HG02588 (cell line): ENCODE results near the gene FPR1.
"Not testable (repeated sequence)": the region's sequence is repeated elsewhere in the genome, so short reads cannot be mapped to it uniquely, and the experiment has no call there.

Experiments used
- ATAC-seq: cut with Tn5 transposase; IDR thresholded peaks from one replicate; pipeline ENCODE4 v1.9.1; 2021; ENCODE audit warnings: mild to moderate bottlenecking, moderate library complexity; ENCODE audit not compliant: unreplicated experiment

Gene FPR1

DNA sequence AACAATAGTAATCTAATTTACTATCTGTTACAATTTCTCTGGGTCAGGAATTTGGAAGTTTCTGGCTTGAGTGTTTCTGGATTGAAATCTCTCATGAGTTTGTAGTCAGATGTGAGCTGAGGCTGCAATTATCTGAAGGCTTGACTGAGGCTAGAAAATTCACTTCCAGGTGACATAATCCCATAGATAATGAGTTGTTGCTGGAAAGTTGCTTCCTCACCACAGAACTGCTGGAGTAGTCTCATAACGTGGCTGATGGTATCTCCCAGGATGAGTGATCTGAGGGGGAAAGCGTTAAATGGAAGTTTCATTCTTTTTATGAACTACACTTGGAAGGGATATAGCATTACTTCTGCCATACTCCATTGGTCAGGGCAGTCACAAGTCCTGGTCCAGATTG, 28.0 kb upstream of the FPR1 start:
- no peak for ATAC-seq

DNA sequence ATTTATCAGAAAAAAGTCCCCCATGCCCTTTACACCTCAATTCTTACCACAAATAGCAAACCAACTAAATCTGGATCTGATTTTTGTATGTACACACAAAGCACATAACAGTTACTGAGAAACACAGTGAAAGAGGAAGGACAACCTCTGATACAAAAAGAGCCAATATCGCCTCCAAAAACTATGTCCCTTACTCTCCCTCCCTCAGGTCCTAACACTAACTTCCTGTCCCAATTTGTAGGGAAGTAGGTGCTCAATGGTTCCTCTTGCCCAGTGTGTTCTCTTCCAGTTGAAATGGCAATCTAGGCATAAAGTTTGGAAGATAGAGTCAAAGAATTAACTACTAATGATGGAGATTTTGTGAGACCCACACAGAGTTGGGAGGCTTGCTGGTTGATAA, 27.5 kb upstream of the FPR1 start:
- no peak for ATAC-seq

DNA sequence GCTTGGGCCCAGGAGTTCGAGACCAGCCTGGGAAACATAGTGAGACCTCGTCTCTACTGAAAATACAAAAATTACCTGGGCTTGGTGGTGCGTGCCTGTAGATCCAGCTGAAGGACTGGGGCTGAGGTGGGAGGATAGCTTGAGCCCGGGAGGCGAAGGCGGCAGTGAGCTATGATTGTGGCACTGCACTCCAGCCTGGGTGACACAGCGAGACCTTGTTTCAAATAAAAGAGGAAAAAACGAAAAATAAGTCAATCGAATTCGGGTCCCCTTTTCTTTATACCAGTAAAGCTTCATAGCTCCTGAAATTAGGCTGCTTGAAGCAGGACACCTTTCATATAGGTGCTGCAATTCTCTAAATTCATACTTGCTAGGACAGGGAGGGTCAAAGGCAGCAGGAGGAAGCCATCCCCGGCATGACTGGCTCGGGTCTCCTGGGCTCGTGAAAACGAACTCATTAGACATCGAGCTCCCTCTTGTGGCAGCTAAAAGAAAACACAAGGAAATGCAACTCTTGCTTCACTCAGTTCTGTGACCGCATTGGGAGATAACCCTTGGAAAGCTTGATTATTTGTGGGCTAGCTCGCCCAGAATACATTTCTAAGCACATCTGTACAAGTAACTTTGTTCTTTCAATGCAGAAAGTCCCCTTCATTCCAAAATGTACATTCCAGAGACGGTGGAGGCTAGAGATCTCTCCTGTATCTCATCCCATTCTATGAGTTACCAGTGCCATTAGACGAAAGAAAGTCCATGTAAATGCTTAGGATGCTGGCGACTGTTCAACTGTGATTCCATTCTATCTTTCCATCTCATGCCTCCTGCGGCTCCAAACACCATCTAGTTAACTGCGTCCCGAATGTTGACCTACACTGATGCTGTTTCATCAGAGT, 26.1 kb upstream of the FPR1 start:
- no peak for ATAC-seq

DNA sequence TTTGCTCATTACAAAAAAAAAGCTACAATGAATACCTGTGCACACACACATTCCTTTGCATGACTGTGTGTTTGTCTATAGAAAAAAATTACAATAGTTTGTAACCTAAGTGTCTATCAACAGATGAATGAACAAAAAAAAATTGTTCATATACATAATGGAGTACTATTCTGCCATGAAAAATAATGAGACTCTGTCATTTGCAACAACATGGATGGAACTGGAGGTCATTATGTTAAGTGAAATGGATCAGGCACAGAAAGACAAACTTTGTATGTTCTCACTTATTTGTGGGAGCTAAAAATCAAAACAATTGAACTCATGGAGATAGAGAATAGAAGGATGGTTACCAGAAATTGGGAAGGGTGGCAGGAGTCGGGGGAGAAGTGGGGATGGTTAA, 24.9 kb upstream of the FPR1 start:
- not testable (repeated sequence) for ATAC-seq

DNA sequence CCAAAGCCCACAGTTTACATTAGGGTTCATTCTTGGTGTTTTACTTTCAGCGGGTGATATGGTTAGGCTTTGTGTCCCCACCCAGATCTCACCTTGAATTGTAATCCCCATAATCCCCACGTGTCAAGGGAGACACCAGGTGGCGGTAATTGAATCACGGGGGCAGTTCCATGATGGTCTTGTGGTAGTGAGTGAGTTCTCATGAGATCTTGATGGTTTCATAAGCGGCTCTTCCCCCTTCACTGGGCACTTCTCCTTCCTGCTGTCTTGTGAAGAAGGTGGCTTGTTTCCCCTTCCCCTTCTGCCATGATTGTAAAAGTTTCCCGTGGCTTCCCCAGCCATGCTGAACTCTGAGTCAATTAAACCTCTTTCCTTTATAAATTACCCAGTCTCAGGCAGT, 21.3 kb upstream of the FPR1 start:
- no peak for ATAC-seq

DNA sequence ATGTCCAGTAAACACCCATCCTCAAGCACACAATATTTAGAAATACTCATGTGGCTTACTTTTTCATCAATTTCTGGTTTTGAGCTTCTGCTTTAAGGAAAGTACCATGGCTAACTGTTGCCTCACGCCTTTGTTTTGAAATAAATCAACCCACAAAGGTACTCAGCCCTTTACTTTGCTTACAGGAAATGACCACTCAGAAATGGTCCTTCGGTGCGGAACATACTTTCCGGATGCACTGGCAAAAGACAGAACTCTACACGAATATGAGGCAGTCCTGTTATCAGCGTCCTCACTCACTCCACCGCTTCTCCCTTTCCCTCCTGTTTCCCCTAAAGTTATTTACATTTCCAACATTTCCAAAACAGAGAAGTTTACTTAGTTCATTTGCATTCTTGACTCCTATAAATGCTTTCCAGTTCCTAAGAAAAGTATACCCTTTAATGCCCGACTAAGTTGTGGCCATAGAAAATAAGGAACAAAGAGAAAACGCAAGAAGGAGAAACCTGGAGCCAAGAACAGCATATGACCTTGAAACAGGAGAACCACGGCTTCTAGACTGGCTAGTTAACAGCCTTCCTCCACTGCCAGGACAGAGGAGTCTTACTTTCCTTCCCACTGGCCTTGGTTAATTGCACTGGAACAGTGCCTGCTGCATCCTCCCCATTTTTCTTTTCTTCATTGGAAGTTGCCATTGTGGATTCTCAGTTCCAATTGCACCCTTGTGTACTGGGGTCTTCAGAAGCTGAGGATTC, 19.9 kb upstream of the FPR1 start:
- ATAC-seq = no peak

DNA sequence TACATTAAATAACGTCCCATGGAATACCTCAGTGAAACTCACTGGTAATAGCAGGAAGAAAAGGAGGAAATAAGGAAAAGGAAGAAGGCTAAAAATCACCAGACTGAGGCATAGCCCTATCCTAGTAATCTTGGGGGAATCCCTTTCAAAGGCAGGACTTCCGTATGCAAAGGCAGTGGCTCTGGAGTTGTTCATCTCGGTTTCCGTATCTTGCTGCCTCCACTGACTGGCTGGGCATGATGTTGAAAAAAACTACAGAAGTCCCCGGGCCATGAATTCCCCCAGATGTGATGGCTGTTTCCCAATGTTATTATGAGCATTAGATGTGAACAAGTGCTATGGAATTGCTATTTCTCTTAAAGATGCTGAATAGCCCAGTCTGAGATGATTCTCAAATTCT, 14.8 kb upstream of the FPR1 start:
- no peak for ATAC-seq

DNA sequence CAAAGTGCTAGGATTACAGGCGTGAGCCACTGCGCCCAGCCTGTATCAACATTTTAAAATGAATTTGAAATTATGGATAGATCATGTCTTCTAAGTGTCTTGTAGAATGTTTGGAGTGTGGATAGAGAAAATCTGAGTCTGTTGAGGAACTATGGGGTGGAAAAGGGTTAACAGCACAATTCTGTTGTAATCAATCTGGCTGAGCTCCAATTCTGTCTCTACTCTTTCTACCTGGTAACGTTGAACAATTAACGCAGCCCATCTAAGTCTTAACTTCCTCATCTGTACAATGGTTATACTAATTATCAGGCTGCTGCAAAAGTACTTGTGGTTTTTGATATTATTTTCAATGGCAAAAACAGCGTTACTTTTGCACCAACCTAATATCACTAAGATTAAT, 13.4 kb upstream of the FPR1 start:
- ATAC-seq = no peak

DNA sequence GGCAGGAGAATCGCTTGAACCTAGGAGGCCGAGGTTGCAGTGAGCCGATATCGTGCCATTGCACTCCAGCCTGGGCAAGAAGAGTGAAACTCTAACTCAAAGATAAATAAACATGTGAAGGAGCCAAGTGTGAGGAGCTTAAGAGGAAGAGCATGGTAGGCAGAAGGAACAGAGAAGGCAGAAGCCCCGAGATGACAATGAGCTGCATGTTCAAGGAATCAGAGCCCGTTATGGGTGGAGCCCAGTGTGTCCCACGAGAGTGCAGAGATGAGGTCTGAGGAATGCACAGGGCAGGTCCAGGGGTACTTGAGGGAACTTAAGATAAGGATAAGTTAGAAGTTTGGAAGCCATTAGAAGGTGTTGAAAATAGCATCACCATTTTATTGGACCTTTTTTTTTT, 10.0 kb upstream of the FPR1 start:
- ATAC-seq = no peak

DNA sequence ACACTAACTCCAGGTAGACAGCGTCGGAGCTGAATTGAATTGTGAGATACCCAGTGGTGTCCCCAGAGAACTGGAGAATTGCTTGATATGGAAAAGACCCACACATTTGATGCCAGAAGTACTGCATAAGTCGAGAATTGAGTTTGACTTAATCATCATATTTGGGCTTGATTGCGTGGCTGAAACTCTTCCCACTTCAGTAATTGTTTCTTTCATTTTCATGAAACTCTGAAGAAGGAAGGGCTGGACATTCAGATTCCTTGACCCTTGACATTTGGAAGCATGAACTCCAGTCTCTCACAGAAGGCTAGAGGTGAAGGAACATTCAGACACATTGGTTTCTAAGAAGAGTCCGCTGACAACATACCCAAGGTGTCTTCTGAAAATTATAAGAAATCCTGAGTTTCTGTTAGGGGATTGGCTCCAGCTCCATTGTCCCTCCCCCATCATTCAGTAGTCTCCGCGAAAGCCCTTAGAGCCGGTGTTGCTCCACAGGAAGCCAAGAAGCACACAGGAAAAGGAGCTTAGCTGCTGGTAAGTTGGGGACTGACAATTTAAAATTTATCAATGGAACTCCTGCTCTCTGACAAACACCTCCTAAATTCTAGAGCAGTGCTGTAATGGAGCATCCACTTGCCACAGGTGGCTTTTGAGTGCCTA, 9.1 kb upstream of the FPR1 start, which contains the start of gene FPR2:
FPR2 (plus strand) TSS at position 484 of the 660 bp plus-strand sequence. CDS start 7,479 bp downstream, outside the sequence.
- ATAC-seq = no peak

DNA sequence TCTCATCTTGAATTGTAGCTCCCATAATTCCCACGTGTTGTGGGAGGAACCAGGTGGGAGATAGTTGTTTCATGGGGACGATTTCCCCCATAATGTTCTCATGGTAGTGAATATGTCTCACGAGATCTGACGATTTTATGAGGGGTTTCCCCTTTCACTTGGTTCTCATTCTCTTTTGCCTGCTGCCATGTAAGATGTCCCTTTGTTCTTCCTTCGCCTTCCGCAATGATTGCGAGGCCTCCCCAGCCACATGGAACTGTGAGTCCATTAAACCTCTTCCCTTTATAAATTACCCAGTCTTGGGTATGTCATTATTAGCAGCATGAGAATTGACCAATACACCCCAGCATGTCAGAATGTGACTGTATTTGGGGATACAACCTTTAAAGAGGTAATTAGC, 3.9 kb upstream of the FPR1 start:
- no peak for ATAC-seq

DNA sequence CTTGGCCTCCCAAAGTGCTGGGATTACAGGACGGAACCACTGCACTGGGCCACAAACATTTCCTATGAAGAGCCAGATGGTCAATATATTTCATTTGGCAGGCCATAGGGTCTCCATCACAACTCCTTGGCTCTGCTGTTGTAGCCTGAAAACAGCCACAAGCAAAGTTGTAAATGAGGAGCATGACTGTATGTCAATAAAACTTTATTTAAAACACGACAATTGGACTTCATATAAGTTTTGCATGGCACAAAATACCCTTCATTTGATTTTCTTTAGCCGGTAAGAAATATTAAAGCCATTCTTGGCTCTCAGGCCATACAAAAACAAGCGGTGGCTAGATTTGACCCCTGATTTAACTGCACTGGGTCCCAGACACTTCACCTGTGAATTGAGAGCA, 3.1 kb upstream of the FPR1 start:
- no peak for ATAC-seq

DNA sequence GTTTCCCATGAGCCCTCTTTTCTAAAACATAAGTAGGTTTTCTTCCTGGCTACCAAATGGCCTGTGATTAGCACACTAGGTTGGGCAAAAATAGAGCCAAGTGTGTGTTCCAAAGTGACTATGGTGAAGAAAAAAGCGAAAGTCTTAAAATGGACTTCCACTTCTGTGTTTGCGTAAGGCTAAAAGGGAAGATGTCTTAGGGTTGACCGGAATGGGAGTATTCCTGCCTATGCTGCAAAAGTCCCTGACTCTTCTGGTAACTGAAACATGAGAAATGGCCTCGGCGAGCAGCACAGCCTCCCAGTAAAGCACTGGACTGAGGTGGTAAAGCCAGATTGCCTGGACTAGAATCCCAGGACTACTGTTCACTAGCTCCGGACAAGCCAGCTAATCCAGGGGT, 2.4 kb upstream of the FPR1 start:
- ATAC-seq = no peak

DNA sequence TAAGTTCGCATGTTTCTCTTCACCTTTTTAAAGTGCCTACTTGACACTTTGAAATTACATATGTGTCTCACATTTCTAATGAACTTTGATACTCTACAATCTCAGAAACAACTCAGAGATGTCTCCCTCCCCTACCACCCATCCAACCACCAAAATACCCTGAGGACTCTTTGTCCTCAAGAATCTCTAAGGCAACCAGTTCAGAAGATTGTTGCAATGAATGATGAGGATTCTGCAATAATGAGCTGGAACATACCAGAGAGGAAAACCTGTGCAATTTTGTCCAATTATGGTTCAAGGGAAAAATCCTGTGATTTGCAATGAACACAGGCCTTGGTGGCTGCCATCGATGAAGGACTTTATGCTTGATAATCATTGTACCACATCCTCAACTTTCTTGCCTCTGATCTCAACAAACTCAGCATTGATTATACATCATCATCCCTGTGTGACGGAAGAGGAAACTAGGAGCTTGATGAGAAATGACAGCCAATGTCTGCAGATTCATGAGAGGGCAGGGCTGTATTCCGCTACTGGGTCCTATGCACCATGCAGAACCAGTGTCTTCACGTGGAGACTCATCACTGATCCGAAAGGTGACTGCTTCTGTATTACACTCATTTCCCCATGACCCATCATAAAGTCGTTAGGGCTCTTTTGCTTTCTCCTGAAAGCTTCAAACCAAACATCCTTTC, 1.1 kb downstream of the FPR1 start:
- ATAC-seq = no peak

DNA sequence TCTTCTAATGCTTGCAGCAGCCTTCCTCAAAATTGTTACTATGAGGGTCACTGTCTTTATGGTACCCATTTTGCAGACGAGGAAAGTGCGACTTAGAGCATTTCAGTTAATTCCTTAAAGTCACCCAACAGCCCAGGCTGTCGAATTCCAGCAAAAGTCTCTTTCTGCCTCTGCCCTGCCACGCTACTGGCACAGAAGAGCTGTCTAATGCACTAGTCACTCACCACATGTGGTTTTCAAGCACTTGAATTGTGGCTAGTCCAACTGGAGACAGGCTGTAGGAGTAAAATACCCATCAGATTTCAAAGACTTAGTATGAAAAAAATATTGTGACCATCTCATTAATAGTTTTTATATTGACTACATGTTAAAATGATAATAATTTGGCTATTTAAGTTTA, 1.7 kb downstream of the FPR1 start:
- ATAC-seq = no peak

DNA sequence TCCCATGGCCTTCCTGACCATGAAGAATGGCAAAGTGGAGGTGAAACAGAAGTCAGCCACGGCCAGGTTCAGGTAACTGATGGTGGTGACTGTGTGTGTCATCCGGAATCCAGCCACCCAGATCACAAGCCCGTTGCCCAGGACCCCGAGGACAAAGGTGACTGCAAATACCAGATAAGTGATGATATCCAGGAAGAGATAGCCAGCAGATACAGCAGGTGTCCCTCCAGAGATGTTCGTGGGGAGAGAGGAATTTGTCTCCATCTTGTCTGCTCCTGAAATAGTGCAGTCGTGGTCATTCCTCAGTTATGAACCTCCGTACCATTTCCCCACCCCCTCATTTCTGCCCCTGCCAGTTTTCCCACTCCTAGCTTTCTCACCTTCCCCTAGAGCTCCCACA, 4.9 kb downstream of the FPR1 start:
- no peak for ATAC-seq

DNA sequence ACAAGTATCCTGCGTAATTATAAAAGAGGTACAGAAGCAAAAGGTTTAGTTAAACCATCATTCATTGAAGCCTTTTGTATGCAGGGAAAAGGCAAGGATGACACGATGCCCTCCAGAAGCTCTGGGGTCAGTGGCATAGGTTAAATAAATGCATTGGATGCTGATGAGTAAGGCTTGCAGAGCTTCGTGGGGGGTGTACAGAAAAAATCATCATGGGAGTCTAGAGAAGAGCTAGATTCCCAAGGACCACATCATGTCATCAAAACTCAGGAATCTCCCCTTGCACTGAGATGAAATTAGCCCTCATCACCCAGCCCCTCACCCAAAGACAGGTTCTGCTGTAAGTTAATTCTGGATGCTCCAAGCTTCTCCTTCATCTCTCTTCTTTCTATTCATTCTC, 8.3 kb downstream of the FPR1 start:
- ATAC-seq = no peak

DNA sequence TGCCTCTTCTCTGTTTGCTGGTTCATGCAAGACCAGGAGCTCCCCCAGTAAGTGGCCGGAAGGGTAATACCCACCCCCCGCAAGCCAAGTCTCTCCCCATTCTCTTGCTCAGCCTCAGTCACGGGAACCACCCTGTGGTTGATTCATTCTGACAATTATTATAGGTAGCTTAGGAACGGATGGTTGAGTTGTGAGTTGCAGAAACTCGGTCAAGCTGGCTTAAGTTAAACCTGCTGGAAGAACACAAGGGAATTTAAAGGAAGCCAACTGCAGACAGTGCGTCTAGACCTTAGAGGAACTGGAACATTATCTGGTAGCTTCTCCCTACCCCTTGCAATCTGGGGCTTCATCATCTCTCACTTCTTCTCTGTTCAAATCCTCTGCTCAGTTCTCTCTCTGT, 8.9 kb downstream of the FPR1 start:
- ATAC-seq = no peak

DNA sequence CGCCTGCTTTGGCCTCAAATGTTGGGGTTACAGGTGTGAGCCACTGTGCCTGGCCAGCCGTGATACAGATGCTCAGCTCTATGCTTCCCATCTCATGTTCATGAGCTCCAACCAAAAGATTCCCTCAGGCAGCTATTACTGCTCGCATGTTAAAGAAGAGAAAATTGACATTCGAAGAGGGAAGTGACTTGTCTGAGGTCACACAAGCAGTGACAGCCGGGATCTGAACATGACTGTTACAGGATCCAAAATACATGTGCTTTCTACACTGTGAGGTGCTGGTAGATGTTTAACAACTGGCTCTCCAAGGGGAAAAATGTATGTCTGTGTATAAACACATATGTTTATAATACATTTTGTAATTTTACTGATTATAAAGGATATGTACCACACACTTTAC, 11.3 kb downstream of the FPR1 start:
- ATAC-seq = no peak

DNA sequence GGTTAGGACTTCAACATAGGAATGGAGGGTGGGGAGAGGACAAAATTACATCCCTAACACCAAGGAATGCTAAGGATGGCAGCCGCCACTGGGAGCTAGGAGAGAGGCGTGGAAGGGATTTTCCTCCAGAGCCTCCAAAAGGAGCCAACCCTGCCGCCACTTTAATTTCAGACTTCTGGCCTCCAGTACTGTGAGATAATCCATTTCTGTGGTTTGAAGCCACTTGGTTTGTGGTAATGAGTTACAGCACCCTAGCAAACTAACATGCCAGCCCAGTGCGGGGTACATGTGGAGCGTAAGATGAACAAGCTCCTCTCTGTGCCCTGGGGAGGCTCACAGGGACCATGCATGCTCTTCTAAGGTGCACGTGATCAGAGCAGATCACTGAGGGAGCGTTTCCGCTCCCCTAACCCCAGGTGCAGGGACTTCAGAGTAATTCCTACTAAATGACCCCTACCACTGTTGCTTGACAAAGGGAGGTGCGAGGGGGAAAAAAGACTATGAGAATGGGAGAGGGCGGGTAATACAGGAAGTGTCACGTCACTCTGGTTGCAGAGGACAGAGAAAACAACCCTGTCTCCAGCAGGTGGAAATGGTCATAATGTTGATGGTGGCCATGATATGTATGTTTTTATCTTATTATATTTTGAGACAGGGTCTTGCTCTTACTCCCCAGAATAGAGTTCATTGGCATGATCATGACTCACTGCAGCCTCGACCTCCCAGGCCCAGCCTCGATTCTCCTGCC, 12.0 kb downstream of the FPR1 start:
- ATAC-seq = no peak
